ENCODE data around the gene ELP1. TPM values are rescaled to one million over a fixed set of nuclear protein-coding genes. Genes with fewer than 3 reads are reported as not detected.

The ELP1 gene
- total RNA-seq, 1 experiment from 2014 or later: 27.9 TPM

DNA sequence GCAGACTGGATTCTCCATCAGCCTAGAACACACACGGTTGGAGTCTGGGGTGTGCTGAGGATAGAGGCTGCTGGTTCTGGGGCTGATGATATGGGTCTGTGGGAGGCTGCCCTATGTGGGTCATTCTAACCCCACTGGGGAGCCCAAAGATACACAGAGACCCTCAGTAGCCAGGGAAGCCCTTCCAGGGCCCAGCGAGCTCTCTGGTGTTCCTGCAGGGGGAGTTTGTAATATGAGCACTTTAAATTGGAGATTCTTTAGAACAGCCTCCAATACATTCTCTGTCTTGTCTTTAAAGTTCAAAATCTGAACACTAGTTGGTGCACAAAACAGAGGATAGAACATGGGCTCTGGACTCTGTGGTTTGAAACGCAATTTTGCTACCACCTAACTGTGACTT is 69.5 kb downstream of the ELP1 start (continued):
- TF ChIP-seq, protein P1, sequence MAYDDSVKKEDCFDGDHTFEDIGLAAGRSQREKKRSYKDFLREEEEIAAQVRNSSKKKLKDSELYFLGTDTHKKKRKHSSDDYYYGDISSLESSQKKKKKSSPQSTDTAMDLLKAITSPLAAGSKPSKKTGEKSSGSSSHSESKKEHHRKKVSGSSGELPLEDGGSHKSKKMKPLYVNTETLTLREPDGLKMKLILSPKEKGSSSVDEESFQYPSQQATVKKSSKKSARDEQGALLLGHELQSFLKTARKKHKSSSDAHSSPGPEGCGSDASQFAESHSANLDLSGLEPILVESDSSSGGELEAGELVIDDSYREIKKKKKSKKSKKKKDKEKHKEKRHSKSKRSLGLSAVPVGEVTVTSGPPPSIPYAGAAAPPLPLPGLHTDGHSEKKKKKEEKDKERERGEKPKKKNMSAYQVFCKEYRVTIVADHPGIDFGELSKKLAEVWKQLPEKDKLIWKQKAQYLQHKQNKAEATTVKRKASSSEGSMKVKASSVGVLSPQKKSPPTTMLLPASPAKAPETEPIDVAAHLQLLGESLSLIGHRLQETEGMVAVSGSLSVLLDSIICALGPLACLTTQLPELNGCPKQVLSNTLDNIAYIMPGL (CRISPR knock-in tag; IDR thresholded peaks at IDR 0.05): no peak
- TF ChIP-seq, protein P2, sequence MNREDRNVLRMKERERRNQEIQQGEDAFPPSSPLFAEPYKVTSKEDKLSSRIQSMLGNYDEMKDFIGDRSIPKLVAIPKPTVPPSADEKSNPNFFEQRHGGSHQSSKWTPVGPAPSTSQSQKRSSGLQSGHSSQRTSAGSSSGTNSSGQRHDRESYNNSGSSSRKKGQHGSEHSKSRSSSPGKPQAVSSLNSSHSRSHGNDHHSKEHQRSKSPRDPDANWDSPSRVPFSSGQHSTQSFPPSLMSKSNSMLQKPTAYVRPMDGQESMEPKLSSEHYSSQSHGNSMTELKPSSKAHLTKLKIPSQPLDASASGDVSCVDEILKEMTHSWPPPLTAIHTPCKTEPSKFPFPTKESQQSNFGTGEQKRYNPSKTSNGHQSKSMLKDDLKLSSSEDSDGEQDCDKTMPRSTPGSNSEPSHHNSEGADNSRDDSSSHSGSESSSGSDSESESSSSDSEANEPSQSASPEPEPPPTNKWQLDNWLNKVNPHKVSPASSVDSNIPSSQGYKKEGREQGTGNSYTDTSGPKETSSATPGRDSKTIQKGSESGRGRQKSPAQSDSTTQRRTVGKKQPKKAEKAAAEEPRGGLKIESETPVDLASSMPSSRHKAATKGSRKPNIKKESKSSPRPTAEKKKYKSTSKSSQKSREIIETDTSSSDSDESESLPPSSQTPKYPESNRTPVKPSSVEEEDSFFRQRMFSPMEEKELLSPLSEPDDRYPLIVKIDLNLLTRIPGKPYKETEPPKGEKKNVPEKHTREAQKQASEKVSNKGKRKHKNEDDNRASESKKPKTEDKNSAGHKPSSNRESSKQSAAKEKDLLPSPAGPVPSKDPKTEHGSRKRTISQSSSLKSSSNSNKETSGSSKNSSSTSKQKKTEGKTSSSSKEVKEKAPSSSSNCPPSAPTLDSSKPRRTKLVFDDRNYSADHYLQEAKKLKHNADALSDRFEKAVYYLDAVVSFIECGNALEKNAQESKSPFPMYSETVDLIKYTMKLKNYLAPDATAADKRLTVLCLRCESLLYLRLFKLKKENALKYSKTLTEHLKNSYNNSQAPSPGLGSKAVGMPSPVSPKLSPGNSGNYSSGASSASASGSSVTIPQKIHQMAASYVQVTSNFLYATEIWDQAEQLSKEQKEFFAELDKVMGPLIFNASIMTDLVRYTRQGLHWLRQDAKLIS (CRISPR knock-in tag; IDR thresholded peaks at IDR 0.05; ENCODE audit: borderline replicate concordance): no peak
- no peak for TF ChIP-seq NFE2L1 (CRISPR knock-in tag; IDR thresholded peaks at IDR 0.05)
- no peak for TF ChIP-seq PRRX2 (CRISPR knock-in tag; IDR thresholded peaks at IDR 0.05)
- no peak for TF ChIP-seq FOXK1 (CRISPR knock-in tag; IDR thresholded peaks at IDR 0.05)
- TF ChIP-seq ZNF219 (CRISPR knock-in tag; IDR thresholded peaks at IDR 0.05; ENCODE audit: borderline replicate concordance): no peak
- TF ChIP-seq, protein P3, sequence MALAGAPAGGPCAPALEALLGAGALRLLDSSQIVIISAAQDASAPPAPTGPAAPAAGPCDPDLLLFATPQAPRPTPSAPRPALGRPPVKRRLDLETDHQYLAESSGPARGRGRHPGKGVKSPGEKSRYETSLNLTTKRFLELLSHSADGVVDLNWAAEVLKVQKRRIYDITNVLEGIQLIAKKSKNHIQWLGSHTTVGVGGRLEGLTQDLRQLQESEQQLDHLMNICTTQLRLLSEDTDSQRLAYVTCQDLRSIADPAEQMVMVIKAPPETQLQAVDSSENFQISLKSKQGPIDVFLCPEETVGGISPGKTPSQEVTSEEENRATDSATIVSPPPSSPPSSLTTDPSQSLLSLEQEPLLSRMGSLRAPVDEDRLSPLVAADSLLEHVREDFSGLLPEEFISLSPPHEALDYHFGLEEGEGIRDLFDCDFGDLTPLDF (CRISPR knock-in tag; IDR thresholded peaks at IDR 0.05): no peak
- no peak for TF ChIP-seq CBFB (CRISPR knock-in tag; IDR thresholded peaks at IDR 0.05; ENCODE audit: low read depth)
- TF ChIP-seq, protein P4, sequence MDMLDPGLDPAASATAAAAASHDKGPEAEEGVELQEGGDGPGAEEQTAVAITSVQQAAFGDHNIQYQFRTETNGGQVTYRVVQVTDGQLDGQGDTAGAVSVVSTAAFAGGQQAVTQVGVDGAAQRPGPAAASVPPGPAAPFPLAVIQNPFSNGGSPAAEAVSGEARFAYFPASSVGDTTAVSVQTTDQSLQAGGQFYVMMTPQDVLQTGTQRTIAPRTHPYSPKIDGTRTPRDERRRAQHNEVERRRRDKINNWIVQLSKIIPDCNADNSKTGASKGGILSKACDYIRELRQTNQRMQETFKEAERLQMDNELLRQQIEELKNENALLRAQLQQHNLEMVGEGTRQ (CRISPR knock-in tag; IDR thresholded peaks at IDR 0.05): no peak

DNA sequence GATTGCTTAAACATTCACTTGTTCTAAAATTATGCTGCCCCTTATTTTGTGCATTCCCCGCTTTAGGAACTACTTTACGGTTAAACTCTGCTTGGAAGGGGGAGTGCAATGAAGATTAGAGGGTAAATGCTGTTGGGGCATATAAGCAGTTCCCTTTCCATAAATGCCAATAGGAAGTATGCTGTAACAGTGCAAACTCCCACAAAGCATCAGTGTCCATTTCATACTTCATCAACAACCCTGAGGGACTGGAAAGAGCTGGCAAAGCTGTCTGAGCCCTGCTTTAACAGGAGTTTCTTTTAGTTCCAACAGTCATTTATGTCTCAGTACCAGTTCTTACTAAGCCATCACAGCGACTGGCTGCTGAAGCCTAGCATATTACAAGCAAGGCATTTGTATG is 70.0 kb downstream of the ELP1 start:
- Mint-ChIP-seq H3K9me3 (no peaks in the 10 kb centered on the region), H3K27me3 (ENCODE audit: low read depth) (no peaks in the 10 kb centered on the region), H3K27ac (no peak overlapping the region), H3K4me3 (no peak overlapping the region), H3K36me3 (peaks cover 13% of the 10 kb centered on the region), H3K4me1 (no peaks in the 10 kb centered on the region)
- ATAC-seq (no peak), DNase-seq (ENCODE audit: low spot score) (no peak)
- CTCF ChIA-PET: interaction anchor here (0.8 to 1.4 kb wide), 5 partner anchors 10 to 320 kb away, joined by 3 to 9 read pairs (median 4); no protein-coding TSS in a partner anchor
- POLR2A ChIA-PET: no interaction called here
- TF ChIP-seq KAT7 (CRISPR knock-in tag; IDR thresholded peaks at IDR 0.05; ENCODE audit: borderline replicate concordance) (no peak), ZNF396 (CRISPR knock-in tag; IDR thresholded peaks at IDR 0.05; ENCODE audit: borderline replicate concordance) (no peak), SOX15 (CRISPR knock-in tag; IDR thresholded peaks at IDR 0.05) (no peak), ELF4 (CRISPR knock-in tag; IDR thresholded peaks at IDR 0.05; ENCODE audit: low read depth) (no peak), CREB1 (CRISPR knock-in tag; IDR thresholded peaks at IDR 0.05) (no peak), ZNF416 (CRISPR knock-in tag; IDR thresholded peaks at IDR 0.05) (no peak), FOXJ3 (CRISPR knock-in tag; IDR thresholded peaks at IDR 0.05; ENCODE audit: borderline replicate concordance) (no peak), GRHL2 (CRISPR knock-in tag; IDR thresholded peaks at IDR 0.05; ENCODE audit: insufficient replicate concordance, severe bottlenecking) (no peak), GTF2I (CRISPR knock-in tag; conservative IDR thresholded peaks at IDR 0.05) (no peak), ATF1 (CRISPR knock-in tag; IDR thresholded peaks at IDR 0.05) (no peak)
- TF ChIP-seq, protein P1 (CRISPR knock-in tag; IDR thresholded peaks at IDR 0.05): no peak
- TF ChIP-seq, protein P3 (CRISPR knock-in tag; IDR thresholded peaks at IDR 0.05): no peak
- TF ChIP-seq, protein P5, sequence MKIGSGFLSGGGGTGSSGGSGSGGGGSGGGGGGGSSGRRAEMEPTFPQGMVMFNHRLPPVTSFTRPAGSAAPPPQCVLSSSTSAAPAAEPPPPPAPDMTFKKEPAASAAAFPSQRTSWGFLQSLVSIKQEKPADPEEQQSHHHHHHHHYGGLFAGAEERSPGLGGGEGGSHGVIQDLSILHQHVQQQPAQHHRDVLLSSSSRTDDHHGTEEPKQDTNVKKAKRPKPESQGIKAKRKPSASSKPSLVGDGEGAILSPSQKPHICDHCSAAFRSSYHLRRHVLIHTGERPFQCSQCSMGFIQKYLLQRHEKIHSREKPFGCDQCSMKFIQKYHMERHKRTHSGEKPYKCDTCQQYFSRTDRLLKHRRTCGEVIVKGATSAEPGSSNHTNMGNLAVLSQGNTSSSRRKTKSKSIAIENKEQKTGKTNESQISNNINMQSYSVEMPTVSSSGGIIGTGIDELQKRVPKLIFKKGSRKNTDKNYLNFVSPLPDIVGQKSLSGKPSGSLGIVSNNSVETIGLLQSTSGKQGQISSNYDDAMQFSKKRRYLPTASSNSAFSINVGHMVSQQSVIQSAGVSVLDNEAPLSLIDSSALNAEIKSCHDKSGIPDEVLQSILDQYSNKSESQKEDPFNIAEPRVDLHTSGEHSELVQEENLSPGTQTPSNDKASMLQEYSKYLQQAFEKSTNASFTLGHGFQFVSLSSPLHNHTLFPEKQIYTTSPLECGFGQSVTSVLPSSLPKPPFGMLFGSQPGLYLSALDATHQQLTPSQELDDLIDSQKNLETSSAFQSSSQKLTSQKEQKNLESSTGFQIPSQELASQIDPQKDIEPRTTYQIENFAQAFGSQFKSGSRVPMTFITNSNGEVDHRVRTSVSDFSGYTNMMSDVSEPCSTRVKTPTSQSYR (CRISPR knock-in tag; IDR thresholded peaks at IDR 0.05): no peak
- TF ChIP-seq, protein P6, sequence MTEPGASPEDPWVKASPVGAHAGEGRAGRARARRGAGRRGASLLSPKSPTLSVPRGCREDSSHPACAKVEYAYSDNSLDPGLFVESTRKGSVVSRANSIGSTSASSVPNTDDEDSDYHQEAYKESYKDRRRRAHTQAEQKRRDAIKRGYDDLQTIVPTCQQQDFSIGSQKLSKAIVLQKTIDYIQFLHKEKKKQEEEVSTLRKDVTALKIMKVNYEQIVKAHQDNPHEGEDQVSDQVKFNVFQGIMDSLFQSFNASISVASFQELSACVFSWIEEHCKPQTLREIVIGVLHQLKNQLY (CRISPR knock-in tag; IDR thresholded peaks at IDR 0.05): no peak

All from WTC11 (cell line).